Endodermal cell (in vitro differentiated cells): Measurements from ENCODE around the gene ARG2. TPM values are rescaled to one million over a fixed set of nuclear protein-coding genes. Genes with fewer than 3 reads are reported as not detected.
"Not testable (repeated sequence)": the region's sequence is repeated elsewhere in the genome, so short reads cannot be mapped to it uniquely, and the experiment has no call there.

Experiments used
- DNase-seq: peaks from one replicate; pipeline ENCODE4 v3.0.0-alpha.2; 2017
- H3K27ac ChIP-seq: 2 replicates; pipeline ENCODE4 v1.5.1; 2013; ENCODE audit warnings: mild to moderate bottlenecking, low read depth, low read length, moderate library complexity
- H3K27me3 ChIP-seq: 2 replicates; pipeline ENCODE4 v1.6.1; 2013; ENCODE audit warnings: mild to moderate bottlenecking, low read length, moderate library complexity; ENCODE audit not compliant: insufficient read depth, control insufficient read depth, poor library complexity, severe bottlenecking
- H3K36me3 ChIP-seq: 2 replicates; pipeline ENCODE4 v1.7.0; 2013; ENCODE audit warnings: mild to moderate bottlenecking, low read length, moderate library complexity; ENCODE audit not compliant: control insufficient read depth, insufficient read depth
- H3K4me1 ChIP-seq: one replicate; pipeline ENCODE4 v1.7.0; 2013; ENCODE audit warnings: low read length; ENCODE audit not compliant: control insufficient read depth, insufficient read depth
- H3K4me3 ChIP-seq: 2 replicates; pipeline ENCODE4 v1.5.1; 2013; ENCODE audit warnings: mild to moderate bottlenecking, low read length, moderate library complexity
- H3K9ac ChIP-seq: 2 replicates; pipeline ENCODE4 v1.6.1; 2013; ENCODE audit warnings: mild to moderate bottlenecking, low read length, moderate library complexity; ENCODE audit not compliant: poor library complexity, severe bottlenecking; ENCODE audit errors: extremely low read depth
- H3K9me3 ChIP-seq: 2 replicates; pipeline ENCODE4 v1.6.1; 2013; ENCODE audit warnings: mild to moderate bottlenecking, low read length, moderate library complexity; ENCODE audit not compliant: control insufficient read depth
- H3K27ac Mint-ChIP-seq: 2 replicates; pipeline ENCODE4 v1.8.0; 2020; ENCODE audit warnings: mixed read lengths
- H3K27me3 Mint-ChIP-seq: 2 replicates; pipeline ENCODE4 v1.8.0; 2021; ENCODE audit warnings: mild to moderate bottlenecking, mixed read lengths; ENCODE audit not compliant: insufficient read depth
- H3K36me3 Mint-ChIP-seq: 2 replicates; pipeline ENCODE4 v1.8.0; 2020; ENCODE audit warnings: low read depth, mixed read lengths
- H3K4me1 Mint-ChIP-seq: 2 replicates; pipeline ENCODE4 v1.8.0; 2020; ENCODE audit warnings: mixed read lengths
- H3K4me3 Mint-ChIP-seq: 2 replicates; pipeline ENCODE4 v1.8.0; 2020; ENCODE audit warnings: mild to moderate bottlenecking, moderate library complexity, mixed read lengths
- H3K9me3 Mint-ChIP-seq: 2 replicates; pipeline ENCODE4 v1.8.0; 2020; ENCODE audit warnings: mild to moderate bottlenecking, mixed read lengths
- WGBS, 2 experiments: methylation state at CpG; one replicate each; pipeline versions ENCODE4 v1.1.5 to v1.1.7; 2013; ENCODE audit warnings: missing lambda C conversion rate in 2 of 2, mixed read lengths in 1 of 2; ENCODE audit not compliant: insufficient coverage in 1 of 2, insufficient read length in 1 of 2; 5-methylcytosine and 5-hydroxymethylcytosine counted together
- total RNA-seq, 2 donors: library from RNA; stranded (reverse); fragmentation: NEBNext Ultra II Directional in 1 of 2; extraction: Animal tissue kit (Norgen Biotek cat#: 25700) in 1 of 2; gene quantifications; 2 replicates in 1 of 2; 3 replicates in 1 of 2; pipeline ENCODE4 v1.2.1, GENCODE V29; 2021
- TF ChIP-seq, protein P1 (sequence below): fragments of 200-600 bp; sonication (generic); conservative IDR thresholded peaks from 2 replicates; pipeline ENCODE4 v1.5.0; 2021; ENCODE audit warnings: antibody characterized with exemption, mild to moderate bottlenecking

Gene ARG2
- total RNA-seq, 2 donors from 2014 or later = 19.4 to 25.4 TPM

DNA sequence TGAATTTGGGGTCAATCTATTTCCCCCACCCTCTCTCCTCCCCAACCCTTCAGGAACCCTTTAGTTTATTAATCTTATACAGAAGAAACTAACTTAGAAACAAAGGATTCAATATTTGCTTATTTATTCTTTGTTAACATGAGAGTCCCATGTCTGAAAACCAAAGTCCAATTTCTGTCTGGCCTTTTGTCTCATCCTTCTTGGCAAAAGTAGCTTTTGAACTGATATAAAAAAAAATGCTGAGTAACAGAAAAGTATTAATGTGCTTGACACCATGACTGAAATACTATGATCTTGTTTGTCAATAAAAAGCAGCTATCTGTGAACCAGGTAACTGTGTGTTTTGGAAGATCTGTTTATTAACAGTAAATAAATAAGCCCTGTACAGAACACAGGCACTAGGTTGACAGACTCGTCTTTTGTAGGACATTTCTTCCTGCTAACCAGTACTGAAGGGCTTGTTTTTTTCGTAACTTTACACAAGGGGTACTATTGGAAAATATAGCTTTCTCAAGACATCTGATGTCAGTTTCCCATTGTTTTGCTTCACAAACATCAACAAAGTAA lies 30.4 kb upstream of the ARG2 start:
- no peaks in the 10 kb centered on the region for H3K9me3 Mint-ChIP-seq
- no peak overlapping the region for H3K27ac ChIP-seq
- H3K27ac Mint-ChIP-seq = no peak overlapping the region
- TF ChIP-seq, protein P1, sequence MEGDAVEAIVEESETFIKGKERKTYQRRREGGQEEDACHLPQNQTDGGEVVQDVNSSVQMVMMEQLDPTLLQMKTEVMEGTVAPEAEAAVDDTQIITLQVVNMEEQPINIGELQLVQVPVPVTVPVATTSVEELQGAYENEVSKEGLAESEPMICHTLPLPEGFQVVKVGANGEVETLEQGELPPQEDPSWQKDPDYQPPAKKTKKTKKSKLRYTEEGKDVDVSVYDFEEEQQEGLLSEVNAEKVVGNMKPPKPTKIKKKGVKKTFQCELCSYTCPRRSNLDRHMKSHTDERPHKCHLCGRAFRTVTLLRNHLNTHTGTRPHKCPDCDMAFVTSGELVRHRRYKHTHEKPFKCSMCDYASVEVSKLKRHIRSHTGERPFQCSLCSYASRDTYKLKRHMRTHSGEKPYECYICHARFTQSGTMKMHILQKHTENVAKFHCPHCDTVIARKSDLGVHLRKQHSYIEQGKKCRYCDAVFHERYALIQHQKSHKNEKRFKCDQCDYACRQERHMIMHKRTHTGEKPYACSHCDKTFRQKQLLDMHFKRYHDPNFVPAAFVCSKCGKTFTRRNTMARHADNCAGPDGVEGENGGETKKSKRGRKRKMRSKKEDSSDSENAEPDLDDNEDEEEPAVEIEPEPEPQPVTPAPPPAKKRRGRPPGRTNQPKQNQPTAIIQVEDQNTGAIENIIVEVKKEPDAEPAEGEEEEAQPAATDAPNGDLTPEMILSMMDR = no peak
- no peak for DNase-seq
- no peaks in the 10 kb centered on the region for H3K4me1 Mint-ChIP-seq
- no peaks in the 10 kb centered on the region for H3K27me3 Mint-ChIP-seq
- 77 to 84% methylated on average over 2 of the region's 2 CpGs for WGBS, 2 experiments
- H3K4me3 Mint-ChIP-seq = no peak overlapping the region
- H3K27me3 ChIP-seq = no peaks in the 10 kb centered on the region
- H3K9ac ChIP-seq = no peak overlapping the region
- H3K36me3 ChIP-seq = peaks cover 45% of the 10 kb centered on the region
- H3K9me3 ChIP-seq = no peaks in the 10 kb centered on the region
- H3K4me1 ChIP-seq = no peaks in the 10 kb centered on the region
- H3K4me3 ChIP-seq = no peak overlapping the region
- peaks cover 51% of the 10 kb centered on the region for H3K36me3 Mint-ChIP-seq

GRCh38 chr14:67593650-67594049 lies 26.1 kb upstream of the ARG2 start:
- peaks cover 17% of the 10 kb centered on the region for H3K36me3 ChIP-seq
- peaks cover 35% of the 10 kb centered on the region for H3K36me3 Mint-ChIP-seq
- not testable (repeated sequence) for H3K27me3 ChIP-seq, H3K9ac ChIP-seq, H3K9me3 ChIP-seq, H3K27me3 Mint-ChIP-seq, H3K4me1 Mint-ChIP-seq, H3K27ac ChIP-seq, H3K27ac Mint-ChIP-seq, H3K4me3 Mint-ChIP-seq, H3K4me3 ChIP-seq, H3K9me3 Mint-ChIP-seq, H3K4me1 ChIP-seq, DNase-seq
- 0% methylated on average over 1 of the region's 1 CpG; no CpG with 5 or more reads in 1 of the 2 experiments for WGBS, 2 experiments

DNA sequence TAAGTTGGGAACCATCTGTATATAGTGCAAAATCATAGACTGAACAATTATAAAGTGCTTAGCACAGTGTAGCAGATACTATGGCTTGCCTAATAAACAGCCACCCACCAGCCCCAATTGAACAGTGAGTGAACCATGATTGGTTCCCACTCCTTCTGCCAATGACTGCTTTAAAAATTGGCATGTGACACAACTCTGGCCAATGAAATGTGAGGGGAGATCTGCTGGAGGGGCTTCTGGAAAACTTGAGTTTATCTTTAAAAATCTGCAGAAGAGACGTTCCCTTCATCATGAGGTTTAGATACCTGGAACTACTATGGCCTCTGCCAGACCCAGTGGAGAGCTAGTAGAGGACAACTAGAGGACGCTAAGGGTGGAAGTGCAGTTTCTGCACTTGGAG lies 24.3 kb upstream of the ARG2 start:
- DNase-seq = no peak
- H3K27me3 ChIP-seq = no peaks in the 10 kb centered on the region
- Mint-ChIP-seq H3K4me3 (no peak overlapping the region), H3K9me3 (peaks cover 3% of the 10 kb centered on the region), H3K27ac (no peak overlapping the region), H3K36me3 (peaks cover 24% of the 10 kb centered on the region), H3K4me1 (peaks cover 9% of the 10 kb centered on the region), H3K27me3 (peaks cover 5% of the 10 kb centered on the region)
- no peak overlapping the region for H3K27ac ChIP-seq
- H3K4me3 ChIP-seq = no peak overlapping the region
- no peaks in the 10 kb centered on the region for H3K4me1 ChIP-seq
- WGBS, 2 experiments = 85 to 100% methylated on average over 2 of the region's 2 CpGs
- TF ChIP-seq, protein P1 = no peak
- no peak overlapping the region for H3K9ac ChIP-seq
- H3K36me3 ChIP-seq = peaks cover 6% of the 10 kb centered on the region
- H3K9me3 ChIP-seq = no peaks in the 10 kb centered on the region
